NCI-H526 (cell line): Measurements from ENCODE around the gene NGEF.

ENCODE experiments used
- DNase-seq, 2 experiments: peaks; one replicate each; lab custom pipeline; 2025; lab: John Stamatoyannopoulos, UW

The NGEF gene

DNA sequence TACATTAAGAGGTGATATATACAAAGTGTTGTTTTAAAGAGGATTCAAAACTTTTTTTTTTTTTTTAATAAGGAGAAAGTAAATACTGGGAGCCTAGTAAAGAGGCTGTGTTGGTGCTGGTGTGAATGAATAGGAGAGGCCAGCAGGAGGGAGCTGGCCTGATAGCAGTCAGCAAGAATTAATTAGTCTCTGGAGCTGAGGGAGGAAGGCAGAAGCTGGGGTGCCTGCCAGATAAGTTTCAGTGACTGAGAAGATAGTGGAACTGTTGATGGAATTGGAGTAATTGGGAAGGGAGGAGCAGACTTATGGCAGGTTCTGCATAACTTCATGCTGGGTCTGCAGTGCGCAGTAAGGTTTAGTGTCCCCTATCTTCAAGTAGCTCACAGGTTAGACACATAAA lies 179.2 kb downstream of the NGEF start:
- no peak for DNase-seq

- no peak for DNase-seq
These were observed 181.6 kb downstream of the NGEF start for GRCh38 chr2:232831496-232831895.

DNA sequence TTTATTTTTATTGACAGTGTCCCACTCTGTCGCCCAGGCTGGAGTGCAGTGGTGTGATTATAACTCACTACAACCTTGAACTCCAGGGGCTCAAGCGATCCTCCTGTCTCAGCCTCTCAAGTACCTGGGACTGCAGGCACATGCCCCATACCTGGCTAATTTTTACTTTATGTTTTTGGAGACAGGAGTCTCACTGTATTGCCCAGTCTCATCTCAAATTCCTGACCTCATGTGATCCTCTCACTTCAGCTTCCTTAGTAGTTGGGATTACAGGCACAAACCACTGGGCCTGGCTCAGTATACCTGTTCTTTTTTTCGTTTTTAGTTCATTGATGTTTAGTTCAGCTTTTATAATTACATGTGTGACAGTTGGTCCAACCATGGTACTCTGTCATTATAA lies 183.1 kb downstream of the NGEF start:
- no peak for DNase-seq
